ELF-1 (cell line): ENCODE results near the gene GPATCH8.
"Not testable (repeated sequence)": the region's sequence is repeated elsewhere in the genome, so short reads cannot be mapped to it uniquely, and the experiment has no call there.

Experiments
- DNase-seq: peaks from one replicate; pipeline ENCODE4 v3.0.0-alpha.2; 2016; ENCODE audit warnings: low read depth, low spot score

The GPATCH8 gene

DNA sequence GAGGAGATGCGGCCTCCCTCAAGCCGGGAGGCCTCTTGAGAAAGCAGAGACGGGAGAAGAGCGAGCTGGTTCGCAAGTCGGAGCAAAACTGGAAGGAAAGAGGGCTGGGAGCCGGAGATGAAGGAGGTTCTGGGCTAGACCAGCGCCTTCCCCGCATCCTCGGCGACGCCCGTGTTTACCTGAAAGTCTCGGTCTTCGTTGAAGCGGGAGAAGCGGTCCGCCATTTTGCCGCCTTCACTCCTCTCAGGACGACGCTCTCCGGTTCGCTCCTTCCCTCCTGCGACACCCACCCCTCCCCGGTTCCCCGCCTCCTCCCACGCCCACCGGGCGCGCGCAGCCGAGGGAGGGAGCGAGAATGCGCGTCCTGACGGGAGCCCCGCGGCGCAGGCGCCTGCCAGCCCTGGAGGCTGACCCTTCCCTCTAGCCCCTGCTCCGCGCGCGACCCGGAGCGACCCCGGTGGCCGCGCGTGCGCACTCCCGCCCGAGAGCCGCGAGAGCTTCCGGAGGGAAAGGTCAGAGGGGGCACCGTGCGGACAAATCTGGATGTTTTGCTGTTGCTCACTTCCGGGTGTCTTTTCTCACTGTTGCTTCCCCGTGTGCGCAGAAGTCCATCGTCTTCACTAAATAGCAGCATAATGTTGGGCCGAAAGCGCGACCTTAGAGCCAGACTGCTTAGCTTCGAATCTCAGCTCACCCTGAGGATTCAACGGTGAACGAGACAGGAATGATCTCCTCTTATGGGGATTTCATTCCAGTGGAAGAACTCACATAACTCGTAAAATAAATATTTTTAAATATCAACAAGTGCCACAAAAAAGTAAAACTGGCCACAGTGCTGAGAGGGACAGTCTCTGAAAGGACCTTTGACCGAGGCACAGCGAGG lies at the start of gene GPATCH8:
GPATCH8 (minus strand) TSS at position 260 of the 883 bp plus-strand sequence; CDS start at position 224, 36 bp downstream.
- peak; percentile 99 for DNase-seq

DNA sequence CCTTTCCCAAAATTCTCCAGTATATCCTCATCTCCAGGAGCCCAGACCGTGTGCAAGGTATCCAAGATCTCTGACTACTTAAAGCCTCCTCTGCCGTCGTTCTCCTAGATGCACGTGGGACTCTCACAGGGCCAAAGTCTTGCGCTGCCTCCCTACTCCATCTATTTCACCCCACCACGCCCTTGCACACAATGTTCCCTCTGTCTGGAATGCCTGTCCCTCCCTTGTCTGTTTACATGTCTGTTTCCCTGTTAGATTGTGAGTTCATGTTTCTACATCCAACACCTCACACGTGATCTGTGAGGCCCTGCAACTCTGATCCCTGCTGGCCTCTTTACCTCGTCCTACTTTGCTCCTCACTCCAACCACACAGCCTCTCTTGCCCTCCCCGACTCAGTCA lies 49.2 kb upstream of the GPATCH8 start:
- DNase-seq = no peak

DNA sequence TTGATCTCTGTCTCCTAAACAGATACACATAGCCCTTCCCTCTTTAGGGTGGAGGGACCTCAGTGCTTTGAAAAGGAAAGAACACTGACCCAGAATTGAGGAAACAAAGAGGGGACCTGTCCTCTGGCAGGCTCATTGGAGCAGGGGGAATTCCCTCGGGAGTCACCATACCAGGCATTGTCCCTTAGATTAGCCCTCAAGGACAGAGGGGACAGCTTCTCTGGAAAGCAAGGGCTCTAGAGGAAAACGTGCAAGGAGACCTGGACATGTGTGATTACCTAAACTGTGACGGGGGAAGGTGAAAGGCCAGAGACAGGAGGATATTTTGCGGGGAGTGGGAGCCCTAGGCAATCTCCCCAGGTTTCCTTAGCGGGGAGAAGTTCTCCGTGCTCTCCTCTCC lies 46.5 kb upstream of the GPATCH8 start:
- DNase-seq = no peak

DNA sequence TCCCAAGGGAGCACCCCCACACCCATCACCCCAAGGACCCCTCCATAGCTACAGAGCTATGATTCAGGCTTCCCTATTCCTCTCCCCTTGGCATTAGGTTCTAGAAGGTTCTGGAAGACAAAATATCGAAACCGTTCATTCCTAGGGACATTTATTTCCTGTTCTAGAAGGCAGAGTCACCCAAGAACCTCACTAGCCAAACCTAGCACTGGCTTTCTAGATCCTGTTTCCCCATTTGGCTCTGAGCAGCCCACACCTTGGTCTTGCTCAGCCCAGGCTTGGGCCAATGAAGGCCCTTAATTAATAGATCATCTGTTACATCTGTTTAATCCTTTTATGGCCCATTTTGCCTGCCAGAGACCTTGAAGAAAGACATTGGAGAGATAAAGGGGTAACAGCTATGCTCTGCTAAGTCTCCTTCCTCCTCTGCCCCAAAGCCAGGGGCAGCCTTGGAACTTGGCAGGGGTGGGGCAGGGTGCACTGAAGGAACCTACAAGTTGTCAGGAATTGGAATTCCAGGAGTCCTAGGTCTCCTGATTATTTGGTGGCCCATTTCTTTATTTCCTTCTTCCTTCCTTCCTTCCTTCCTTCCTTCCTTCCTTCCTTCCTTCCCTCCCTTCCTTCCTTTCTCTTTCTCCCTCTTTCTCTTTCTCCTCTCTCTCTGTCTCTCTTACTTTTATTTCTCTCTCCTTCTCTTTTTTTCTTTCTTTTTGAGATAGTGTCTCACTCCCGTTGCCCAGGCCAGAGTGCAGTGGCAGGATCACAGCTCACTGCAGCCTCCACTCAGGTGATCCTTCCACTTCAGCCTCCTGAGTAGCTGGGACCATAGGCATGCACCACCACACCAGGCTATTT lies 45.4 kb upstream of the GPATCH8 start:
- DNase-seq = no peak

DNA sequence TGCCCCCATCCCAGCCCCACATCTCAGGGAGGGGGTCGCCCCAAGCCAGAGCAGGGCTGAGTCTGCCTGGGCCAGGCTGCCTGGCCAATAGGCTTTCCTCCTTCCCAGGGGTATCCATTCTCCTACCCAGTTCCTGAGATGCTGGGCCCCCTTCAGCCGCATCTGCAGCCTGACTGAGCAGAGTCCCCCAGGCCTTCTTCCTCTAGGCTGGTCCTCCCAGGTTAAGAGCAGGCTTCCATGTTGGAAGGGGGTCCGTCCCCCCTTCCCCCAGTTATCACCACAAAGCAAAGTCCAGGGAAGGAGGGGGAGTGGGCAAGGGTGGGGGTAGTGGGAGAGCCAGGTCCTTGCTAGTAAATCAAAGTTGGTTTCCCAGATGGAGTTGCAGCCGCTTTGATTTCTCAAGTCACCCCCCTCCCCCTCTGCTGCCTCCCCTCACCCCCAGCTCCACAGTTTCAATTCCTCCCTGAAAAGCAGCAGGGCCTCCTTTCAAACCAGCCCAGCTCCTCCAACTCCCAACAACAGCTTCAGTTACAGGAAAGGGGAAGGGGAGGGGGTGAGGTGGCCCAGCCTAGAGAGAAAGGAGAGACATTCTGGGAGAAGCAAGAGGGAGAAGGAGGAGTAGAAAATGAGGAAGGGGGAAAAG lies 44.5 kb upstream of the GPATCH8 start:
- peak; percentile 53 for DNase-seq

DNA sequence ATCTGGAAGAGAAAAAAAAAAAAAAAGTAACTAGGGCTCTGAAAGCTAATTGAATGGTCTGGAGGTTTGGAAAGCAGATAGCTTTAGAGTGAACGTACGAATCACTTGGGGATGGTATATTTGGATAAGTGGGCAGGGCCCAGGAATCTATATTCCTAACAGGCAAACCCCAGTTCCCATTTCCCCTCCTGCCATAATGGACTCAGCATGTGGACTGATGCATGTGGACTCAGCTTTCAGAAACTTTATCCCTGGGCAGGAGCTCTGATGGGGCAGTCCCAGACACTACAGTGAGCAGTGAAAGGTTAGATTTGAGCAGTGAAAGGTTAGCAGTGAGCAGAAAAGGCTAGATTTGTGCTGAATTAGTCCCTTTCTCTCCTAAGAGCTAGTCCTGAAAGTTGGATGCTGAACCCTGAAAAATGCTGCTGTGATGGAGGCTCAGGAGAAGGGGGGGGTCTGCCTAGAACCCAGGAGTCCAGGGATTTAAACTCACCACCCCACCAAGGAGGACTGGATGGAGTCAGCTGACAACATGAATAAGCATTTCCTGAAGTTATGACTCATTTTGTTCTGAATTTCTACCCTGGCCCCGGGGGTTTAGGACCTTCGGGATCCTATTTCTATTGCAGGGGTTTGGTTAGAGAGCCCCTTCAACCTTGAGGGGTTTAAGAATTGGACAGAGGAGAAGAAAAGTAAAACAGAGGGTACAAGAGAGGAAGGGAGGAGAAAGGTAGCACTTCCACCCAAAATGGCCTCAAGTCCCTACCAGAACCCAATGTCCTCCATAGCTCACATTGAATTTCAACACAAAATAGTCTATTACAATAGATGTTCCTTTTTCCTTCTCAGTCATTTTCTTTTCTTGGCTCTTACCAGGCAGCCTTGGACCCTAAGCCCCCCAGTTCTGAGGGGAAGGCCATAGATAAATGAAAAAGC lies 43.7 kb upstream of the GPATCH8 start:
- DNase-seq = no peak

DNA sequence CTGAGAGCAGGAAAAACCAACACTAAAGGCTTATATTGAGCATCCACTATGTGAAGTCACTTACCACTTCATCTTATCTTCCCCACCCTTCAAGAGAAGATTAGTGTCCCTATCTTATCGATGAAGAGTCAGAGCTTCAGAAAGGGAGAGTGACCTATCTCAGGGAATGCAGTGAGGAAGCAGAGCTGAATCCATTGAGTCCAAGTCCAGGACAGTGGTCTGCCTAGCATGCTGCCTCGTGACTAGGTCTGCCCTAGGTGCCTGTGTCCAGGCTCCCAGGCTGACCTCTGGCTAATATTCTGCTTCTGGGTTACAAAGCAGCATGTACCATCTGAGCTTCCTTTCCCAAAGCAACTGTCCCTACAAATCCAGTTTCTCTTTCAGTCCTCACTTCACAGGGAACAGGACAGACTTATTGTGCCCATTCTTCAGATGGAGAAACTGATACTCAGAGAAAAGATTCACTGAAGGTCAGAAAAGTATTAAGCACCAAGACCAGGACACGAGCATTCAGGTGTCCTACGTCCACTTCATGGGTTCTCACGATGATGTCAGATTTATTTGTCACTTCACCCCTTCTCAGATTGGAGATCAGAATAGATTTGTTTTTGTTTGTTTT lies 40.8 kb upstream of the GPATCH8 start:
- no peak for DNase-seq

DNA sequence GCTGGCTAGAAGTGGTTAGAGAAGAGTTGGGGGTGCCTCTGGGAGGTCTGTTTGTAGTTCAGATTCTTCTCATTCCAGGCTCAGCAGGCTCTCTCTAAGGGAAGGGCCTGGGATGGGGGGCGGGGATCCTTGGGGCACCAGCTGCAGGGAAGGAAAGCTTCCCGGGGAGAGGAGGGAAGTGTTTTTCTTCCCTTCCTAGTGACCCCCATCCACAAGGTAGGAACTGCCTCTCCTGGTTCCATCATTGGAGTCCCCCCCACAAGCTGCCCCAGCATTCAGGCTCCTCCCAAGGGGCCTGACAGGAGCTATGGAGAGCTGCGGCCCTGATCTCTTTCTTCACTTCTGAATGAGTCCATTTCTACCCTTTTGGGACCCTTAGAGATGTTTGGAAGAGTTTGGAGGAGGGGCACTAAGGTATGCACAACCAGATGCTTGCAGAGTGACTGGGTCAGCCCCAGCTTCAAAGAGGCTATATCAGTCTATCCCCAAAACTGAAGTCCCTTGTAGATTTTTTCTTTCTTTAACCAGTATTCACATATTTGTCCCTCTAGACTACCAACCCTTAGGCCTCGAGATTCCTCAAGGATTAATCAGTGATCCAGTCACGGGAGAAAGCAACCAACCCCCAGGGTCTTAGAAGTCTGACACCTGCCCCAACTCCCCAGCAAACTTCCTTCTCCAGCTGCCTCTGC lies 40.2 kb upstream of the GPATCH8 start:
- DNase-seq = peak; percentile 93

DNA sequence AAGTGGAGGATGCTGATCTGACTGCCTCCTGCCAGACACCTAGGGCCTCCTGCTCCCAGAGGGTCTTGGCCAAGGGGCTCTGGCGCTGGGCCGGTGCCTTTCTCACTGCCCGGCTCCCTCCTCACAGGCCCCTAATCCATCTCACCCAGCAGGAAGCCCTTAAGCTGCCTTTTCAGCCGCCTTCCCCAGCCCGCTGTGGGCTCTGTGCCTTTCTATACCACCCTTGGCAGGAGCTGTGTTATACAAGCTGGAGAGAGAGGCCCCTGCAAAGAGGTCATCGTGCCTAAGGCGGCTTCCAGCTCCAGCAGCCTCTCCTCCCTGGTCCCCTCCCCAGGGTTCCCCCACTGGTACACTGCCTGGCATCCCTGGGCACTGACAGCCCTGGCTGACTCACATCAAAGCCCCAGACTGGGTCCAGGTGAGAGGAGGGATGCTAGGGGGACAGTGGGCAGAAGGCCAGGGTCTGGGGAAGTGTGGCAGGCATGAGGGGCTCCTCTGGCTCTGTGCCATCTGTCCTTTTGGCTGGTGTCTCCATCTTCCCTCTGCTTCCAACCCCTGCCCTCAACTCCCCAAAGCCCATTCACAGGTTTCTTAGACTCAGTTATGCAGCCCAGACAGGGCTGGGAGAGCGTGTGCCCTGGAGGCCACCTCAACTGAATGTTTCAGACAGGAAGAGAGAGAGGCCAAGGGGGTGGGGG lies 38.8 kb upstream of the GPATCH8 start:
- peak; percentile 70 for DNase-seq

DNA sequence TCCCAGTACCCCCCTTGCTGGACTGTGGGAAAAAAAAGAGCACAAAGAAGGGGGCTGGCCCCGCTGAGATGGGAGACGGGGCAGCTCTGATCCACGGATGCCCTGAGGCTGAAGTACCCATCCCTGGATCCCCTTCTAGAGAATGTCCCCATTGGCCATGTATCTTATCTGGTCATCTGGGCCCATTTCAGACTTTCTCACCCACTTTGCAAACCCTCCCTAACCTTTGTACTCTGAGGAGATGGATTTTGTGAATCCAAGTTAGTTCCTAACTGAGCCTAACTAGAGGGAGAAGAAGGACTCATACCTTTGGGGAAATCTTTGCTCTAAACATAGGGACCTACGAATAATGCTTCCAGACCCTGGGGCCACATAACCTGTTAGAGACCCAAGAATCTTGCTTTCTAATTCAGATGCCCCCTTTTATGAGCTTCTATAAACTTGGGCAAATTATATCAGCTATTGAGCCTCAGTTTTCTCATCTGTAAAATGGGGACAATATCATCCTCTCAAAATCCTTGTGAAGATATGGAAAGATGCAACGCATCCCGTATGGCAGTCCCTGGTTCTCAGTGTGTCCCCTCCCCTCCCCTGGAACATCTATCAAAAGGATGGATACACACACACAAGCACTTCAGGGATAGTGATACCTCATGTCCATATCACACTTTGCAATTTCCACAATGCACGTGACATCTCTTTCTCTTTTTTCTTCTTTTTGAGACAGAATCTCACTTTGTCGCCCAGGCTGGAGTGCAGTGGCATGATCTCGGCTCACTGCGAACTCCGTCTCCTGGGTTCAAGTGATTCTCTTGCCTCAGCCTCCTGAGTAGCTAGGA lies 37.3 kb upstream of the GPATCH8 start:
- DNase-seq = peak; percentile 72

DNA sequence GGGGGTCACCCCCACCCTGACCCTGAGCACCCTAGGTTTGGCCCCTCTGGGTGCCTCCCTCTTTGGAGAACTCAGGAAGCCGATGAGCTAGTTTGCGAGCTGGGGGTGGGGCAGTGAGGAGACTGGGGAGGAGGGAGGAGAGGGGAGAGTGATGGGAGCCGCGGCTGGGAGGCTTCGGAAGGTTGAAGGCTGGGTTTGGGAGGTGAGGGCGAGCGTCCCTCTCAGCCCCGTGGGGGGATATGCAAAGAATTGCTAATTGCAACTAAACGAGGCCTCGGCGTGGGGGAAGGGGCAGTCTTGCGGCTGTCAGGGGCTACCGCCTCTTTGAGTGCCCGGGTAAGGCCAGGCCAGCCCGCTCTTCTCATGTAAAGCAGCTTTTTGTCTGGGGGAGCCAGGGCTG lies 36.5 kb upstream of the GPATCH8 start:
- DNase-seq = peak; percentile 96

DNA sequence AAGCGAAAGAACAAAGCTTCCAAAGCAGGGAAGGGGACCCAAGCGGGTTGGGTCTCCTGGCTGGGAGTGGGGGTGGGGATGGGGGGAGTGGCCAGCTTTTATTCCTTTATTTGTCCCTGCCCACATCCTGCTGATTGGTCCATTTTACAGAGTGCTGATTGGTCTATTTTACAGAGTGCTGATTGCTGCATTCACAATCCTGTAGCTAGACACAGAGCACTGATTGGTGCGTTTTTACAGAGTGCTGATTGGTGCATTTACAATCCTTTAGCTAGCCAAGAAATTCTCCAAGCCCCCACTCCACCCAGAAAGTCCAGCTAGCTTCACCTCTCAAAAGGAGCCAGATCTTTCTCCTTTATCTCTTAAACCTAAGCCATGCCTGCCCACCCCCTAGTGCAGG lies 34.7 kb upstream of the GPATCH8 start:
- DNase-seq = not testable (repeated sequence)

DNA sequence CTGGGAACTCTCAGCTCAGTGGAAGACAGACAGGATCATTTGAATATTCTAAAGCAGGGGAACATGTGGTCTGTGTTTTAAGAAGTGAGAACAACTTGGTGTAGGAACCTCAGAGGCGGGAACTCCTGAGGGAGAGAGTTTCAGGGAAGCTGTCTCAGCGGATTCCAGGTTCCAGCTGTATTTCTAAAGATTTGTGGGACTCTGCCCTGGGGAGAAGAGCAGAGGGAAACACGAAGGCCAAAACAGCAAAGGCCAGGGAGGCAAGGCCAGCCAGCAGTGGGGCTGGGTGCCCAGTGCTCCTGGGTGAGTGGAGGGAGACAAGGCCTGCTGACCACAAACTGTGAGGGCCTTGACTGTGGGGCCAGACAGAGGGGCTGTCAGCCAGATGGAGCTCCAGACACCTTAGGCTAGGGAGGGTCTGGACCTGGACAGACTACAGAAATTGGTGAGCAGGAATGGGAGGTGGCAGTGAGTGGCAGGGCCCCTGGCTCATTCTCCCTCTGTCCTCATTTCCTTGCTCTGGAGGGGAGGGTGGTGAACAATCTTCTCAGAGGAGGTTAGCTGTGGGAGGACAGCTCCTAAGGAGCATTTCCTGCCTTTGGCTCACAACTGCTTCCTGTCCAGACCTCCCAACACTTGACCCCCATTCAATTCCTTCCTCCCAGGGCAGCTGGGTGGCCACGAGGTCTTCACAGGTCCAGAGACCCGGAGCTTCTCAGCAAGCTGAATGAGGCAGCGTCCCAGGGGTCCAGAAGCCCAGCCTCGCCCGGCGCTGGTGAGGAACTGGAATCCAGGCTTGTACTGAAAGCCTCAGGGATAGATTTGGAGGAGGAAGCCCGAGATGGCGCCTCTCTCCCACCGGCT lies 33.1 kb upstream of the GPATCH8 start:
- DNase-seq = peak; percentile 74

DNA sequence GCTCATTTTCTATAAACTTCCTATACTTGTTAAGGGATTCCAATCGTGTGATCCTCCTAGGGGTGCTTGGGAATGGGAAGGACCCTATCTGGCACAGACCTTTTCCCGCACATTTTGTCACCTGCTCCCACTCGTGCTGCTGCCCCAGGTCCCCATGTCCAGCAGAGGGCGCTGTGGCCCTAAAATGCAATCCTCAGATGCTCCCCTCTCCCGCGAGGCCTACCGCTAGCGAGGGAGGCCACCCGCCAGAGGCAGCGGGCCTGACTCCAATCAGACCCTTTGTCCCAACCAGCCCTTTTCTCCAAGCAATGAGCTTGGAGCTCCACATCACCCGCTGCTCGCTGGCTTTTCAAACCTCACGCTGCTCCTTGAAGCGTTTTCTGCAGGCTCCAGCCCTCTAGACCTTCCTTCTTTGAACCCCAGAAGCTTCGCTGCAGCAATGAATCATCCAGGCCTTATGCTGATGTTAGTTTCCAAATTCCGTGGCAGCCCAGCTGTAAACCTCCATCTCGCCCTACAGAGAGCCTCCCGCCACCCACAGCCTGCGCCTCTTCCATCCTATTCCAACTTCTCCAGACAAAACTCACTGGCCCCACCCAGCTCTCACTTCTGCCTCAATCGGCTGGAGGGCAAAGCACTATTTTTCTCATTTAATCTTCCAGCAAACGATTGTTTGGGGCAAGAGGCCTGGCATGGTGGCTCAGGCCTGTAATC lies 30.5 kb upstream of the GPATCH8 start:
- peak; percentile 96 for DNase-seq

DNA sequence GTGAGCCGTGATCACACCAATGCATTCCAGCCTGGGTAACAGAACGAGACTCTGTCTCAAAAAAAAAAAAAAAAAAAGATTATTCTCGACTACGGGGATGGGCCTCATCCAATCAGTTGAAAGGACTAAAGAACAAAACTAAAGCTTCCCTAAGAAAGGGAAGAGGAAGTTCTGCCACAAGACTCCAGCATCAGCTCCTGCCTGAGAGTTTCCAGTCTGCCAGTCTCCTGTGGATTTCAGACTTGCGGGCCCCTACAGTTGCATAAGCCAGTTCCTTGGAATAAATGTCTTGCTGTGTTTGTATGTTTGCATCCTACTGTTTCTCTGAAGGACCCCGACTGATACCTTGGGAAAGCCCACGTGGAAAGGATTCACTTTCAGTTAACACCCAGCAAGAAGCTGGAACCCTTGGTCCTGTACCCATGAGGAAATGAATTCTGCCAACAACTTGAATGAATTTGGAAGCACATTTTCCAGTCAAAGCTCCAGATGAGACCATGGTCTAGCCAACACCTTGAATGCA lies 27.8 kb upstream of the GPATCH8 start:
- DNase-seq = no peak

DNA sequence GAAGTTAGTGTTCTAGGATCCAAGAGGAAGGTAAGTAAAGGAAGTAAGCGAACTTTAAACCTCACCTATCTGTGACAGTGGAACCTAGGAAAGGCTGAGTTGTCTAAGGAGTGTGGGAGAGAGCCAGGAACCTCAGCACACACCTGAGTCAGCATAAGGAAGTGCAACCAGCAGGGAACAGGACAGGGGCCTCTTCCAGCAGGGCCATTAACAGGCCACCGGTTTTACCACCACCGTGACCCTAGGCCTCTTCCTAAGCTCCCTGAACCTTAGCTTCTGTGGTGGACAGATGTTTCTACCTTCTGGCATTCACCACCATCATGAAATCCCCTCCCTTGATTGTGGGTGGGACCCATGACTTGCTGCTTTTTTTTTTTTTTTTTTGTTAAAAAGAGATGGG lies 26.7 kb upstream of the GPATCH8 start:
- DNase-seq = no peak

DNA sequence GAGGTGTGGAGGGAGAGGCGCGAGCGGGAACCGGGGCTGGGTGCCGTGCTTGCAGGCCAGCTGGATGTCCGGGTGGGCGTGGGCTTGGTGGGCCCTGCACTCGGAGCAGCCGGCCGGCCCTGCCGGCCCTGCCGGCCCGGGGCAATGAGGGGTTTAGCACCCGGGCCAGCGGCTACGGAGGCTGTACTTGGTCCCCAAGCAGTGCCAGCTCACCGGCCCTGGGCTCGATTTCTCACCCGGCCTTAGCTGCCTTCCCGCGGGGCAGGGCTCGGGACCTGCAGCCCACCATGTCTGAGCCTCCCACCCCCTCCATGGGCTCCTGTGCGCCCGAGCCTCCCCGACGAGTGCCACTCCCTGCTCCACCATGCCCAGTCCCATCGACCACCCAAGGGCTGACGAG lies 24.7 kb upstream of the GPATCH8 start:
- no peak for DNase-seq
